Stomach (tissue), 9 donors: Measurements from ENCODE around the gene IQCC. TPM values are rescaled to one million over a fixed set of nuclear protein-coding genes. Genes with fewer than 3 reads are reported as not detected.

Experiments
- DNase-seq, 2 donors: peaks; one replicate each; pipeline versions ENCODE4 v3.0.0 to v3.0.0-alpha.2; 2013 to 2019
- H3K27ac ChIP-seq, 5 donors: fragments of 200-600 bp in 4 of 5; sonication (generic) in 4 of 5; one replicate each; pipeline ENCODE4 v1.5.1; 2013 to 2019; ENCODE audit warnings: mild to moderate bottlenecking in 1 of 5, moderate library complexity in 1 of 5
- H3K27me3 ChIP-seq, 3 donors: fragments of 200-600 bp; sonication (generic); one replicate each; pipeline ENCODE4 v1.5.1; 2017 to 2019; ENCODE audit warnings: mixed run types in 1 of 3
- H3K36me3 ChIP-seq, 4 donors: fragments of 200-600 bp; sonication (generic); 1 replicate in 3 of 4; 2 replicates in 1 of 4; pipeline ENCODE4 v1.5.1; 2016 to 2019
- H3K4me1 ChIP-seq, 4 donors: fragments of 200-600 bp; sonication (generic); one replicate each; pipeline ENCODE4 v1.5.1; 2016 to 2019
- H3K4me3 ChIP-seq, 4 donors: fragments of 200-600 bp; sonication (generic) in 3 of 4; one replicate each; pipeline ENCODE4 v1.5.1; 2016 to 2019; ENCODE audit warnings: mild to moderate bottlenecking in 1 of 4
- H3K9me3 ChIP-seq, 4 donors: fragments of 200-600 bp; sonication (generic); one replicate each; pipeline ENCODE4 v1.5.1; 2016 to 2019
- EP300 ChIP-seq: sonication (generic); formaldehyde crosslinking; IDR thresholded peaks from one replicate; pipeline ENCODE4 v1.6.1; 2017; ENCODE audit warnings: antibody characterized with exemption
- POLR2A ChIP-seq, 4 donors: fragments of 450-650 bp; IDR thresholded peaks; one replicate each; pipeline ENCODE4 v1.6.1; 2016; ENCODE audit warnings: antibody characterized with exemption in 4 of 4, control low read depth in 2 of 4, mild to moderate bottlenecking in 1 of 4, moderate library complexity in 1 of 4
- POLR2AphosphoS5 ChIP-seq, 3 donors: sonication (generic); formaldehyde crosslinking; IDR thresholded peaks; one replicate each; pipeline ENCODE4 v1.6.1; 2016; ENCODE audit warnings: antibody characterized with exemption in 3 of 3
- WGBS, 5 donors: extraction: QIAGEN DNeasy Blood & Tissue Kit in 3 of 5; methylation state at CpG; one replicate each; pipeline versions ENCODE4 v1.1.5 to v1.1.7; 2013 to 2018; 5-methylcytosine and 5-hydroxymethylcytosine counted together
- intact Hi-C: fragments of 100-400 bp; cut with DNase I; formaldehyde crosslinking; loops from one replicate; pipeline ENCODE4 v1.15.1; 2023; ENCODE audit warnings: low total_unique reads
- polyA plus RNA-seq, 3 donors: library from polyadenylated mRNA; stranded (reverse); fragments of 200-250 nt; gene quantifications; one replicate each; pipeline ENCODE4 v1.2.3, GENCODE V29; 2013
- total RNA-seq, 5 donors: library from RNA; depleted of rRNA; stranded (reverse); fragments of >200 nt; gene quantifications; one replicate each; pipeline versions ENCODE4 v1.1.0 to v1.2.3, GENCODE V29; 2014 to 2016
- TF ChIP-seq, protein P1 (sequence below), 7 experiments: fragments of 450-650 bp in 4 of 7; fragments of 200-600 bp in 3 of 7; sonication (generic) in 3 of 7; IDR thresholded peaks; one replicate each; pipeline ENCODE4 v1.5.1; 2016 to 2019; ENCODE audit warnings: antibody characterized with exemption in 7 of 7, control low read depth in 2 of 7, mild to moderate bottlenecking in 1 of 7
- donor health status: healthy with polysubstance abuse.
- donor health status: Bipolar disorder and iron deficiency.
- donor health status: healthy.

IQCC gene
- total and polyA plus RNA-seq, 8 donors, result 1.3 to 5.5 (median 2.3) TPM; not detected in 1

DNA sequence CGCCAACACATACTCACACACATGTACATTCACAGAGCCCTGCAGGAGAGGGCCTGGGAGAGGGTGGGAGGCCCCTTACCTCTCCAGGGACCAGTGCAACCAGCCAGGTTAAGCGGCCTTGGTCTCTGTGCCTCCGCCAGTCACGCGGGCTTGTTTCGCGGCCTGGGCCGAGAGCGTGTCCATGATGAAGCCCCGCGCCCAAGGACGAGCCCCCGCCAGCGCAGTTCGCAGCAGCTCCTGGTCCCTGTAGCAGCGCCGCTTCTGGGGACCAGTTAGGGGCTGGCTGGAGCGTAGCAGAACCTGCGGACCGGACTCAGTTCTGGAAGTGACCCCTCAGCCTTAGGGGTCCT, 34.3 kb downstream of the IQCC start:
- DNase-seq, result peak in 1 of 2 donors; percentile 49
- intact Hi-C loops, result no loop called here
- 30 to 61% (median 40%) methylated on average over 1 to 20 of the region's 20 CpGs for WGBS, 5 donors
- TF ChIP-seq POLR2AphosphoS5 (IDR thresholded peaks at IDR 0.05) (no peak), EP300 (no peak), POLR2A (IDR thresholded peaks at IDR 0.05) (no peak)
- TF ChIP-seq, protein P1, sequence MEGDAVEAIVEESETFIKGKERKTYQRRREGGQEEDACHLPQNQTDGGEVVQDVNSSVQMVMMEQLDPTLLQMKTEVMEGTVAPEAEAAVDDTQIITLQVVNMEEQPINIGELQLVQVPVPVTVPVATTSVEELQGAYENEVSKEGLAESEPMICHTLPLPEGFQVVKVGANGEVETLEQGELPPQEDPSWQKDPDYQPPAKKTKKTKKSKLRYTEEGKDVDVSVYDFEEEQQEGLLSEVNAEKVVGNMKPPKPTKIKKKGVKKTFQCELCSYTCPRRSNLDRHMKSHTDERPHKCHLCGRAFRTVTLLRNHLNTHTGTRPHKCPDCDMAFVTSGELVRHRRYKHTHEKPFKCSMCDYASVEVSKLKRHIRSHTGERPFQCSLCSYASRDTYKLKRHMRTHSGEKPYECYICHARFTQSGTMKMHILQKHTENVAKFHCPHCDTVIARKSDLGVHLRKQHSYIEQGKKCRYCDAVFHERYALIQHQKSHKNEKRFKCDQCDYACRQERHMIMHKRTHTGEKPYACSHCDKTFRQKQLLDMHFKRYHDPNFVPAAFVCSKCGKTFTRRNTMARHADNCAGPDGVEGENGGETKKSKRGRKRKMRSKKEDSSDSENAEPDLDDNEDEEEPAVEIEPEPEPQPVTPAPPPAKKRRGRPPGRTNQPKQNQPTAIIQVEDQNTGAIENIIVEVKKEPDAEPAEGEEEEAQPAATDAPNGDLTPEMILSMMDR (IDR thresholded peaks at IDR 0.05), result no peak
- peaks cover 4 to 42% (median 35%) of the 10 kb centered on the region in 4 donors for H3K4me1 ChIP-seq
- peak overlapping the region; percentile 60 to 78 (median 66) for H3K4me3 ChIP-seq
- no peaks in the 10 kb centered on the region for H3K27me3 ChIP-seq
- peak overlapping the region; percentile 71 to 90 (median 85) for H3K27ac ChIP-seq
- no peaks in the 10 kb centered on the region for H3K9me3 ChIP-seq
- H3K36me3 ChIP-seq, result peaks cover 0 to 9% (median 5%) of the 10 kb centered on the region in 4 donors

DNA sequence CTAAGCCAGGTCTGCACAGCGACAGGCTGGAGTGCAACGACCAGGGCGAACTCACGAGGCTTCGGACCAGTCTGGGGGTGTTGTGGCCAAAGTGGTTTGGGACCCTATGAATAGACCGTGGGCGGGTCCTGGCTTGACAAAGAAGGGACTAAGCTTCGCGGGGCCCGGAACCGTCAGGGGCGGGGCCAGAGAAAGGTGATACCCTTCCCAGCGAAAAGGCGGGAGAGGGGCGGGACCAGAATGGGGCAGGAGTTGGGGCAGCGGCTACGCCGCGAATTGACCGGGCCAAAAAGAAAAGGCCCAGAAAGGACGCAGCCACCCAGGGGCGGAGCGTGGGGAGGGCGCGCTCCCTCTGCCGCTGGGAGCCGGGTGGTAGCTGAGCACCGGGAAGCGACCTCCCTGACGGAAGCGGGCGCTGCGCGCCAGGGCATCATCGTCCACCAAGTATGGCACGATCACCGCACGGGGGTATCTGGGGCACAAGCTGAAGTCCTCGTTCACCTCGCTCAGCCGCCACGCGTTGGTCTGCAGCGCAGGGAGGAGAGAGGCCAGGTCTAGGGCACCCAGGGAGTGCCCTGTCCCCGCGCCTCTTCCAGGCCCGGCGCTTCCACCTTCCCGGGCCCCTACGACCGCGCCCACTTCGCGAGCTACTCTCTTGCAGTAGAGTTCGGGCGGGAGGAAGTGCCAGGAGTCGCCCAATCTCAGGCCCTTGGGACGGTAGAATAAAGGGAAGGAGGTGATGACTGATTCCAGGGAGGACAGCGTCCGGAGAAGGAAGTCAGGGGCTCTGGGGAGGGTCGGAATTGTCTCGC, 34.9 kb downstream of the IQCC start:
- H3K9me3 ChIP-seq, result no peaks in the 10 kb centered on the region
- H3K4me3 ChIP-seq, result peak overlapping the region; percentile 60 to 78 (median 66)
- no peaks in the 10 kb centered on the region for H3K27me3 ChIP-seq
- 2 to 7% (median 3%) methylated on average over 50 to 62 of the region's 62 CpGs for WGBS, 5 donors
- DNase-seq, result peak; percentile 88 to 89
- peak overlapping the region; percentile 71 to 90 (median 85) for H3K27ac ChIP-seq
- intact Hi-C loops, result no loop called here
- H3K4me1 ChIP-seq, result peaks cover 4 to 42% (median 35%) of the 10 kb centered on the region in 4 donors
- peak in 2 of 4 donors; percentile 18 to 31 for TF ChIP-seq POLR2A (IDR thresholded peaks at IDR 0.05)
- TF ChIP-seq, protein P1 (IDR thresholded peaks at IDR 0.05), result peak in 4 of 7 experiments; percentile 9 to 42 (median 18)
- TF ChIP-seq EP300, result no peak
- peak in 2 of 3 donors; percentile 82 to 87 for TF ChIP-seq POLR2AphosphoS5 (IDR thresholded peaks at IDR 0.05)
- peaks cover 0 to 3% (median under 1%) of the 10 kb centered on the region in 4 donors for H3K36me3 ChIP-seq

DNA sequence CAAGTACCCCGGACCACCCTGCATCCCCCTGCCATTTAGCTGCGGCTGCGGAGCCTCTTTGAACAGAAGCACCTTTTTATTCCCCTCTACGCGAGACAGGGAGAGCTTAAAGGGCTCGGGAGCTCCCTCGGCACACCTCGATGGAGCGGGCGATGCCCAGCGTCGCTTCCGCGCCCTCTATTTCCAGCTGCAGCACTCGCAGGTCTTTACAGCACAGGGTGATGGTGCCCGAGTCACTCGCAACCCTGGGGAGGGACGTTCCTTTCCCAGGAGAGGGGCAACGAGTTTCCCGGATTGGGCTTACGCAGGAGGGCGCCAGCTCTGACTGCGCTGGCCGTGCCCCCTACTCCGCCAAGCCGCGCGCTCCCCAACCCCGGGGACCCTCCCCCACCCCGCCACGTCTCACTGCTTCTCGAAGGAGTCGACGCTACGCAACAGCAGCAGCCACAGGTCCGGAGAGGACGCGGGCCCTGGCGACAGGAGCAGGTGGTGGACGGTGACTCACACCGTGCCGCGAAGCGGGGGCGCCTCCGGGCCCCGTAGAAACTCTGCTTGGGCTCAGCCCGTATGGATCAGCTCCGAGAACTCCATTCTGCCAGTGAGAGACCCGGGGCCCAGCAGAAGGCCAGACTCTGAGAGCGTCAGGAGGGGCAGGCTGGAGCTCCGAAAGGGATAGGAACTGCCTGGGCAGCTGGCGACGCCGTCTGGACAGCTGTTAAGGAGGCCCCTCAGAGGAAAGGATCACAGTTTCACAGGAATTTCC, 35.7 kb downstream of the IQCC start:
- Histone ChIP-seq H3K36me3 (no peaks in the 10 kb centered on the region), H3K27me3 (no peaks in the 10 kb centered on the region), H3K9me3 (no peaks in the 10 kb centered on the region), H3K27ac (peak overlapping the region; percentile 71 to 90 (median 85)), H3K4me1 (peaks cover 4 to 43% (median 35%) of the 10 kb centered on the region in 4 donors), H3K4me3 (peak overlapping the region; percentile 60 to 78 (median 66))
- intact Hi-C loops, result no loop called here
- DNase-seq, result peak; percentile 66 to 85
- WGBS, 5 donors, result 0 to 4% (median 1%) methylated on average over 16 to 55 of the region's 55 CpGs
- TF ChIP-seq EP300 (no peak), POLR2A (IDR thresholded peaks at IDR 0.05) (no peak), POLR2AphosphoS5 (IDR thresholded peaks at IDR 0.05) (peak in 2 of 3 donors; percentile 4 to 53)
- TF ChIP-seq, protein P1 (IDR thresholded peaks at IDR 0.05), result no peak

DNA sequence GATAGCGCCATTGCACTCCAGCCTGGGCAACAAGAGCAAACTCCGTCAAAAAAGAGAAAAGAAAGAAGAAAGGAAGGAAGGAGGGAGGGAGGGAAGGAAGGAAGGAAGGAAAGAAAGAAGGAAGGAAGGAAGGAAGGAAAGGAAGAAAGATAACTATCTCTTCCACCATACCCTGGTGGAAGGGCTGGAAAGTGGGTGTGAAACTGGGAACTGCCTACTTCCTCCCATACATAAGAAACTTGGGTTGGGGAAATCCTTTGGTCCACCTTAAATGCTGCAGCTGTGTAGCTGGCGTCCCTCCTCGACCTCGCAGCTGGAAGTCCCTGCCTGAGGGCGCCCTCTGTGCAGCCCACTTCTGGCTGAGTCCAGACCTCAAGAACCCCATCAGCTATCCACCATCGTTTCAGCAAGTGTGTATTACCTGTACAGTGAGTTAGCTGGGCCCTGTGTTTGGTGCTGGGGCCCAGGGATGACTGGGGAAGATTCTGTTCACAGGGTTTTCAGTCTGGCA, 36.9 kb downstream of the IQCC start:
- no peak overlapping the region for H3K4me3 ChIP-seq
- H3K27ac ChIP-seq, result peak overlapping the region in 4 of 5 donors; percentile 25 to 90 (median 84)
- no peaks in the 10 kb centered on the region for H3K36me3 ChIP-seq
- intact Hi-C loops, result no loop called here
- H3K4me1 ChIP-seq, result peaks cover 4 to 56% (median 40%) of the 10 kb centered on the region in 4 donors
- 41 to 50% (median 44%) methylated on average over 7 of the region's 7 CpGs for WGBS, 5 donors
- peak in 1 of 2 donors; percentile 66 for DNase-seq
- H3K27me3 ChIP-seq, result no peaks in the 10 kb centered on the region
- TF ChIP-seq POLR2A (IDR thresholded peaks at IDR 0.05) (no peak), EP300 (no peak), POLR2AphosphoS5 (IDR thresholded peaks at IDR 0.05) (peak in 1 of 3 donors; percentile 13)
- no peaks in the 10 kb centered on the region for H3K9me3 ChIP-seq
